HG03175 (cell line): ENCODE data around the gene CRYBG3.

Experiments
- ATAC-seq: cut with Tn5 transposase; IDR thresholded peaks from one replicate; pipeline ENCODE4 v1.9.1; 2021; ENCODE audit warnings: mild to moderate bottlenecking, moderate library complexity; ENCODE audit not compliant: unreplicated experiment

Gene CRYBG3

GRCh38 chr3:97970956-97971620 lies 149.3 kb downstream of the CRYBG3 start:
- ATAC-seq: no peak

DNA sequence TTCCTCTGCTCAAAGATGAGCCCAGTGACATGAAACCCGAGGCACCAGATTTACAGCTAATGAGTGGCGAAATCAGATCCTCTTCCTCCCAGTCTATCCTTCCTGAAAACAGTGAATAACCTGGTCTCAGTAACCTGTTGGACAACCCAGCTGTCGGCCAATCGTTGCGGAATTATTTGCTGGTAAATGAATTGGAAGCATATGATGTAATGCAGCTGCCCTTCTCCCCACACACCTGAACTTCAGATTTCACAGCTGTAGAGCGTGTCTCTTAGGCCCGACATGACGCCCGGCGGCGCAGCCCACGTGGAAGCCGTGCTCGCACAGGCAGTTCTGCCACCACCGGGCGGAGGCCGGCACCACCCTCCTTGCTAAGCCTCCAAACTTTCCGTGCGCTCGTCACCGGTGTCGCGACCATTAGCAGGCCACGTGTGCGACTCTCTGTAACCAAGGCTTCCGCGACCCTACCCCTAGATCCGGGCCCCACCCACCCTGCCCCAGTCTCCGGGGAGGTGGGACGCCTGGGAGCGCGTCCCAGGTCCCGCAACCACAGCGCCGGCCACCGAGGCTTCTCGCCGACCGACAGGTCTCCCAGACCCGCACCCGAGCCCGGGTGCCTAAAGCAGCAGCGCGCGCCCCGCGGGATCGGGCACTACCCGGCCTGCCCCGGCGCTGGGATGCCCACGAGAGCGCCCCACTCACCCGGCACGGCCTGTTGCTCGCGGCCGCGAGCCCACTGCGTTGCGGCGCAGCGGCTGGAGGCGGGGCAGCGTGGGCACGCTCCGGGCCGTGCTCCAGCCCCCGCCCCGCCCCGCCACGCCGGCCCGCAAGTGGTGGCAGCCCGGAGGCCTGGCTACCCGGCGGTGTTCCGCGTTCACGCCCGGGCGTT lies 150.1 kb downstream of the CRYBG3 start, which contains the start of gene RIOX2:
Gene RIOX2, minus strand, starts transcription at position 753 of the 889 bp plus-strand sequence. CDS start 4,838 bp downstream, outside the sequence.
- peak; percentile 93 for ATAC-seq

GRCh38 chr3:97972976-97973375 lies 151.2 kb downstream of the CRYBG3 start:
- no peak for ATAC-seq

- no peak for ATAC-seq
Observed at GRCh38 chr3:97974996-97975395, 153.2 kb downstream of the CRYBG3 start.

GRCh38 chr3:97975466-97975865 lies 153.7 kb downstream of the CRYBG3 start:
- ATAC-seq: no peak

DNA sequence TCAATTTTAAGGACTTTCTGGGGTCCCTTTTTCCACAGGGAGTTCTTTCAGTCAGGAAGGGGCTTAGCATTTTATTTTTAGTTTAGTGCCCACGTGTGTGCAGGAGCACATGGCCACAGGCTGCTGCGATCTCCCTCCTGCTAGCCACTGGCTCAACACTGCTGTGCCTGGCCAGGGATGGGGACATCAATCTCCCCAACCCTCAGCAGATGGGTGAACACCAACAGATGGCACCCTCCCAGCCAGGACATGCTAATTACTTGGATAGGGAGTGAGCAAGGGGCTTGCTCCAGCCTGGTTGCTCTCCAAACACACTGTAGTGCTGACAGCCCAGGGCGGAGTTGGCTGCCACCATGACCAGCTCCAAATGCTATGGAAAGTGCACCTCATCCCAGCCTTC lies 157.8 kb downstream of the CRYBG3 start:
- no peak for ATAC-seq

DNA sequence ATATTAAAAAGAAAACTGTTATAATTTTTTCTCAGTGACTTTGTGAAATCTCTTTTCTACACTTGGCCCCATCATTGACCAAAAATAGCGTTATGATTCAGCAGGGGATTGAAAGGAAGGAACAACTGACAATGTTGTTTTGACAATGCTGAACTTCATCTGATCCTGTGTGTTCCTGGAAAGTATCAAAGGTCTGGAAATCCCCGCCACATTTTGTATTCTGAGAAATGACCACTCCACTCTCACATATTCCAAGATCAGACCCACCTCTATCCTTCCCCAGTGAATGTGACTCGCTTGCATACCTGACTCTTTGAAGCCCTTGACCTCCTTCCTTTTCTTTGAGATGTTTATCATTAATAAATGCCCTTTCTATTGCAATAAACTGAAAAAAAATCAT lies 160.1 kb downstream of the CRYBG3 start:
- no peak for ATAC-seq

GRCh38 chr3:97983933-97984491 lies 162.2 kb downstream of the CRYBG3 start:
- ATAC-seq: no peak

DNA sequence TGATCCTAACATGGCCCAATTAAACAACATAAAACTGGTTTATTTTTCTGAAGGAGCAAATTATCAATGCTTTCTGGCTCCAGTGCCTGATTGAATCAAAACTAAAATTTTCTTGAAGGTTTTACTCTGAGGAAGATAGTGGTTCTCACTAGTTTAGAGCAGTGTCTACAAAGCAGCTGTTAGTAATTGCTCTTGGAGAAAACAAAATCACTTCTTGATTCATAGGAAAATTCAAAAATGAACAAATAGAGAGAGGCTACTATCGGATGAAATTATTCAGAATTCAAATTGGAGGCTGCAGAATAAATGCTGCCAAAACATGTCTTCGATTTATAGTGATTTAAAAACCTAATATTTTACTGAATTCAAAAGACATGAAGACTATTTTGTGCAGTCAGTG lies 165.5 kb downstream of the CRYBG3 start:
- ATAC-seq: no peak

DNA sequence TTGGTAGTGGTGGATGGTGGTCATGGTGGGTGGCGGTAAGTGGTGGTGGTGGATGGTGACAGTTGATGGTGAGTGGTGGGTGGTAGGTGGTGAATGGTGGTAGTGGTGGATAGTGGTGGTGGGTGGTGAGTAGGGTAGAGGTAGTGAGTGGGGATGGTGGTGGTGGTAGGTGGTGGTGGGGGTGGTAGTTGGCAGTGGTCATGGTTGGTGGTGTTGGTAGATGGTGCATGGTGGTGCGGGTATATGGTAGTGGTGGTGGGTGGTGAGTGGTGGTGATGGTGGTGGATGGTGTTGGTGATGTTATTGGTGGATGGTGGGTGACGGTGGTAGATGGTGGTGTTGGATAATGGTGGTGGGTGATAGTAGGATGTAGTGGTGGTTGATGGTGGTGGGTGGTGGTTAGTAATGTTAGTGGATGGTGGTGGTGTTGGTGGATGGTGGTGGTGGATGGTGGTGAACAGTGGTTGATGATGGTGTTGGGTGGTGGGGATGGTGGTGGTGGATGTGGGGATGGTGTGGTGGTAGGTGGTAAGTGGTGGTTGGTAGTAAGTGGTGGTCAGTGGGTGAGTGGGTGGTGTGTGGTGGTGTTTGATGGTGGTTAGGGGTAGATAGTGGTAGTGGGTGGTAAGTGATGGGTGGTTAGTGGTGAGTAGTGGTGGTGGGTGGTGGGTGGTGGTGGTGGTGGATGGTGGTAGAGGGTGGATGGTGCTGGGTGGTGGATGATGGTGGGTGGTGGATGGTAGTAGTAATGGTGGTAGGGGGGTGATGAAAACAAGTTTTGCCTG lies 167.2 kb downstream of the CRYBG3 start:
- no peak for ATAC-seq

DNA sequence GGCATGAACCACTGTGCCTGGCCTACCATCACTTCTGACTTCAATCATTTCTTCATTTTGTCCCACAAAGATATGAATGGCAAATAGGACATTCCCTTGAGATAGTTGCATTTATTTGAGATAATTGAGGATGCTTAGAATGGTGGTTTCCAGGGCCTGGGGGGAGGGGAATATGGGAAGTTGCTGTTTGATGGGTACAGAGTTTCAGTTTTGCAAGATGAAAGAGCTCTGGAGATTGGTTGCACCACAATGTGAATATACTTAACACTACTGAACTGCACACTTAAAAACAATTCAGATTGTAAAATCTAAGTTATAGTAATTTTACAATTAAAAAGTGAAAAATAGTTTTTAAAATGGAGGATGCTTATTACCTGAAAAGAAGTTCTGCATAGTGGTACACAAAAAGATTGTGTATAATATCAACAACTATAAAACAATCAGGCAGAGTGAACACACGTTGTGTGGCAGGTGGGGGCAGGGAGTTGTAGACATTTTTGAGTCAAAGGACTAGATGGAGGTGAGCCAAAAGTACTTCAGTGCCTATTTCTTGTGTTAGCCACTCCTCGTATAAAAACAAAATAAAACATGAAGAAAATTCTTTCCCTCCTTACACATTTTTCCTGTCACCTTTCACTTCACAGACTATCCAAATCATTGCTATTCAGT lies 168.9 kb downstream of the CRYBG3 start:
- no peak for ATAC-seq

GRCh38 chr3:97991293-97991682 lies 169.5 kb downstream of the CRYBG3 start:
- ATAC-seq: no peak

DNA sequence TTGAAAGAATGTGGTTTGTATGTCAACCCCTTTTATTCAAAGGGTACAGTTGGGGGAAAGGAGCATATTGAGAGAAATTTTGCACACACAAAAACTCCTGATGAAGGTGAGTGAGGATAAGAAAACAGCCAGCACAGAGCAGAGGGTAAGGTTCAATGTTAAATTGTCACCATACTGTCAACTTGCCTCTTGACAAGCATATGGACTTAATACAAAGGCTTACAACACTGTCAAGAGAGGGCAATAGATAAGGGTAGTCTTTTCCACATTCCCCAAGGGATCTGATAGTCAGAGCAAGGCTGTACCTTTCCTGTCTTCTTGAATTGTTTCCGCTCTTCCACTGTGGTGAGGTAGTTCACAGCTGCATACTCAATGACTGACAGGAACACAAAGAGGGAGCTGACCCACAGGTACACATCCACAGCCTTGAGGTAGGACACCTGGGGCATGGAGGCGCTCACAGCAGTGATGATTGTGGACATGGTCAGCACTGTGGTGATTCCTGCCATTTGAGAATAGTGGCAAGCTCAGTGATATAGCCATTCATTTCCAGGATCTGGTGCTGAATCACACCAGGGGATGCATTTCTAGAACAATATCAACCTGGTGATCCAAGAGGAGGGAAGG lies 170.8 kb downstream of the CRYBG3 start:
- no peak for ATAC-seq

- ATAC-seq: no peak
Observed at GRCh38 chr3:97993526-97993925, 171.7 kb downstream of the CRYBG3 start.

DNA sequence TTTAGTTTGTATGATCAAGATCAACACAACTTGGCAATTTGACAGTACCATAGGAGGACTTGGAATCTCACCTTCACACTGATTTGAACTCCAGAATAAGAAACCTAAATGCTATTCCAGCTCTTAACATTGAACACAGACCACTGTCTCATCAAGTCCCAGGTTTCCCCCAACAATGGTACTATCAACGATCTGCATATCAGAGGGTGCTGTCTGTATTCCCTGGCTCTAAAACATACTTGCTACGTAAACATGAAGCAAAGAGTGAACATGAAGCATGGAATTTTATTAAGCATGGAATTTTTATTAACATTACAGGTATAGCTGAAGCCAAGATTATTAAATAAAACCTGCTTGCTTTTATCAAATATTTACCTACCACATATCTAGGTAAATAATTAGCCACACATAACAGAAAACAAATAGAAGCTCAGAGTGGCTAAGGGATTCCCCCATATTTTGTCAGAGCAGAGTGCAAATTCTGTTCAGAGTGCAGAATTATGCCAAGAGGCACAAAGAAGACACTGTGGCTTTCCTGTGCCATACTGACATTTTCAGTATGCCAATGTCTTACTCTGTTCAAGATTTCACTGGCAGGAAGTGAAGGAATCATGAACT lies 172.6 kb downstream of the CRYBG3 start:
- no peak for ATAC-seq
